ENCODE results near the gene DLGAP4. TPM values are rescaled to one million over a fixed set of nuclear protein-coding genes. Genes with fewer than 3 reads are reported as not detected.
A peak's percentile ranks its signal among the peaks of the same experiment; 100 is the strongest.

Gene DLGAP4
- total and polyA plus RNA-seq, 2 of the 13 experiments (the other 11 are each of a cell fraction or from before 2014, with no cell fraction given), result 15.2 to 26.7 TPM

DNA sequence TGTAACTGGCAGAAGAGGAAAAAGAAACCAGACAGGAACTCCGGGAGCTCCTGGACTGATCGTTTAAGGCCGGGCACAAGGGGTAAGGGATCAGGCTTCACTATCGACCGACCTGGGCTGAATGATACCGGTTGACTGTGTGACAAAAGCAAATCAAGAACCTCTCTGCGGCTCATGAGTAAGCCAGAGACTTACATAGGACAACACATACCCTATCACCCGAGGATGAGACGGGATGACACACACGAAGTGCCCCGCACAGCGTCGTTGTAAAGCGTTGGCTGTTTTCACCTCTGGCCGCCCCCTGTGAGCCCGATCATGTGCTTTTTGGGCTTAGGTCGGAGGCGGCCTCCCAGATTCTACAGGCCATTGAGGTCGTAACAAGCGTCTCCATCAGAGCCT is 266.6 kb downstream of the DLGAP4 start (continued):
- TF ChIP-seq ZNF496 (CRISPR knock-in tag; IDR thresholded peaks at IDR 0.05; ENCODE audit: insufficient replicate concordance), result no peak
- TF ChIP-seq, protein P1, sequence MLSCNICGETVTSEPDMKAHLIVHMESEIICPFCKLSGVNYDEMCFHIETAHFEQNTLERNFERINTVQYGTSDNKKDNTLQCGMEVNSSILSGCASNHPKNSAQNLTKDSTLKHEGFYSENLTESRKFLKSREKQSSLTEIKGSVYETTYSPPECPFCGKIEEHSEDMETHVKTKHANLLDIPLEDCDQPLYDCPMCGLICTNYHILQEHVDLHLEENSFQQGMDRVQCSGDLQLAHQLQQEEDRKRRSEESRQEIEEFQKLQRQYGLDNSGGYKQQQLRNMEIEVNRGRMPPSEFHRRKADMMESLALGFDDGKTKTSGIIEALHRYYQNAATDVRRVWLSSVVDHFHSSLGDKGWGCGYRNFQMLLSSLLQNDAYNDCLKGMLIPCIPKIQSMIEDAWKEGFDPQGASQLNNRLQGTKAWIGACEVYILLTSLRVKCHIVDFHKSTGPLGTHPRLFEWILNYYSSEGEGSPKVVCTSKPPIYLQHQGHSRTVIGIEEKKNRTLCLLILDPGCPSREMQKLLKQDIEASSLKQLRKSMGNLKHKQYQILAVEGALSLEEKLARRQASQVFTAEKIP (CRISPR knock-in tag; IDR thresholded peaks at IDR 0.05; ENCODE audit: borderline replicate concordance), result 0 out of 2 replicates have a peak, but pooled peaks have one; percentile 45
- TF ChIP-seq, protein P2, sequence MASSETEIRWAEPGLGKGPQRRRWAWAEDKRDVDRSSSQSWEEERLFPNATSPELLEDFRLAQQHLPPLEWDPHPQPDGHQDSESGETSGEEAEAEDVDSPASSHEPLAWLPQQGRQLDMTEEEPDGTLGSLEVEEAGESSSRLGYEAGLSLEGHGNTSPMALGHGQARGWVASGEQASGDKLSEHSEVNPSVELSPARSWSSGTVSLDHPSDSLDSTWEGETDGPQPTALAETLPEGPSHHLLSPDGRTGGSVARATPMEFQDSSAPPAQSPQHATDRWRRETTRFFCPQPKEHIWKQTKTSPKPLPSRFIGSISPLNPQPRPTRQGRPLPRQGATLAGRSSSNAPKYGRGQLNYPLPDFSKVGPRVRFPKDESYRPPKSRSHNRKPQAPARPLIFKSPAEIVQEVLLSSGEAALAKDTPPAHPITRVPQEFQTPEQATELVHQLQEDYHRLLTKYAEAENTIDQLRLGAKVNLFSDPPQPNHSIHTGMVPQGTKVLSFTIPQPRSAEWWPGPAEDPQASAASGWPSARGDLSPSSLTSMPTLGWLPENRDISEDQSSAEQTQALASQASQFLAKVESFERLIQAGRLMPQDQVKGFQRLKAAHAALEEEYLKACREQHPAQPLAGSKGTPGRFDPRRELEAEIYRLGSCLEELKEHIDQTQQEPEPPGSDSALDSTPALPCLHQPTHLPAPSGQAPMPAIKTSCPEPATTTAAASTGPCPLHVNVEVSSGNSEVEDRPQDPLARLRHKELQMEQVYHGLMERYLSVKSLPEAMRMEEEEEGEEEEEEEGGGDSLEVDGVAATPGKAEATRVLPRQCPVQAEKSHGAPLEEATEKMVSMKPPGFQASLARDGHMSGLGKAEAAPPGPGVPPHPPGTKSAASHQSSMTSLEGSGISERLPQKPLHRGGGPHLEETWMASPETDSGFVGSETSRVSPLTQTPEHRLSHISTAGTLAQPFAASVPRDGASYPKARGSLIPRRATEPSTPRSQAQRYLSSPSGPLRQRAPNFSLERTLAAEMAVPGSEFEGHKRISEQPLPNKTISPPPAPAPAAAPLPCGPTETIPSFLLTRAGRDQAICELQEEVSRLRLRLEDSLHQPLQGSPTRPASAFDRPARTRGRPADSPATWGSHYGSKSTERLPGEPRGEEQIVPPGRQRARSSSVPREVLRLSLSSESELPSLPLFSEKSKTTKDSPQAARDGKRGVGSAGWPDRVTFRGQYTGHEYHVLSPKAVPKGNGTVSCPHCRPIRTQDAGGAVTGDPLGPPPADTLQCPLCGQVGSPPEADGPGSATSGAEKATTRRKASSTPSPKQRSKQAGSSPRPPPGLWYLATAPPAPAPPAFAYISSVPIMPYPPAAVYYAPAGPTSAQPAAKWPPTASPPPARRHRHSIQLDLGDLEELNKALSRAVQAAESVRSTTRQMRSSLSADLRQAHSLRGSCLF (CRISPR knock-in tag; IDR thresholded peaks at IDR 0.05; ENCODE audit: borderline replicate concordance), result no peak
- TF ChIP-seq AHR (CRISPR knock-in tag; IDR thresholded peaks at IDR 0.05), result no peak; the same call in 1 of the 2 replicates
- no peak for TF ChIP-seq GATAD2A (CRISPR knock-in tag; IDR thresholded peaks at IDR 0.05)
- TF ChIP-seq U2AF2 (IDR thresholded peaks at IDR 0.05; ENCODE audit: low read depth, low read length), result no peak
- TF ChIP-seq, protein P3, sequence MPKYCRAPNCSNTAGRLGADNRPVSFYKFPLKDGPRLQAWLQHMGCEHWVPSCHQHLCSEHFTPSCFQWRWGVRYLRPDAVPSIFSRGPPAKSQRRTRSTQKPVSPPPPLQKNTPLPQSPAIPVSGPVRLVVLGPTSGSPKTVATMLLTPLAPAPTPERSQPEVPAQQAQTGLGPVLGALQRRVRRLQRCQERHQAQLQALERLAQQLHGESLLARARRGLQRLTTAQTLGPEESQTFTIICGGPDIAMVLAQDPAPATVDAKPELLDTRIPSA (CRISPR knock-in tag; IDR thresholded peaks at IDR 0.05; ENCODE audit: borderline replicate concordance), result peak; percentile 43
- TF ChIP-seq NFYB (CRISPR knock-in tag; IDR thresholded peaks at IDR 0.05), result no peak
- TF ChIP-seq ZNF451 (CRISPR knock-in tag; IDR thresholded peaks at IDR 0.05), result no peak
- TF ChIP-seq ZNF619 (CRISPR knock-in tag; IDR thresholded peaks at IDR 0.05), result no peak
- TF ChIP-seq, protein P4, sequence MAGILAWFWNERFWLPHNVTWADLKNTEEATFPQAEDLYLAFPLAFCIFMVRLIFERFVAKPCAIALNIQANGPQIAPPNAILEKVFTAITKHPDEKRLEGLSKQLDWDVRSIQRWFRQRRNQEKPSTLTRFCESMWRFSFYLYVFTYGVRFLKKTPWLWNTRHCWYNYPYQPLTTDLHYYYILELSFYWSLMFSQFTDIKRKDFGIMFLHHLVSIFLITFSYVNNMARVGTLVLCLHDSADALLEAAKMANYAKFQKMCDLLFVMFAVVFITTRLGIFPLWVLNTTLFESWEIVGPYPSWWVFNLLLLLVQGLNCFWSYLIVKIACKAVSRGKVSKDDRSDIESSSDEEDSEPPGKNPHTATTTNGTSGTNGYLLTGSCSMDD (CRISPR knock-in tag; IDR thresholded peaks at IDR 0.05), result no peak
- no peak for TF ChIP-seq XBP1 (CRISPR knock-in tag; IDR thresholded peaks at IDR 0.05)
- no peak for TF ChIP-seq ESRRA (CRISPR knock-in tag; IDR thresholded peaks at IDR 0.05; ENCODE audit: low read depth)
- TF ChIP-seq, protein P5, sequence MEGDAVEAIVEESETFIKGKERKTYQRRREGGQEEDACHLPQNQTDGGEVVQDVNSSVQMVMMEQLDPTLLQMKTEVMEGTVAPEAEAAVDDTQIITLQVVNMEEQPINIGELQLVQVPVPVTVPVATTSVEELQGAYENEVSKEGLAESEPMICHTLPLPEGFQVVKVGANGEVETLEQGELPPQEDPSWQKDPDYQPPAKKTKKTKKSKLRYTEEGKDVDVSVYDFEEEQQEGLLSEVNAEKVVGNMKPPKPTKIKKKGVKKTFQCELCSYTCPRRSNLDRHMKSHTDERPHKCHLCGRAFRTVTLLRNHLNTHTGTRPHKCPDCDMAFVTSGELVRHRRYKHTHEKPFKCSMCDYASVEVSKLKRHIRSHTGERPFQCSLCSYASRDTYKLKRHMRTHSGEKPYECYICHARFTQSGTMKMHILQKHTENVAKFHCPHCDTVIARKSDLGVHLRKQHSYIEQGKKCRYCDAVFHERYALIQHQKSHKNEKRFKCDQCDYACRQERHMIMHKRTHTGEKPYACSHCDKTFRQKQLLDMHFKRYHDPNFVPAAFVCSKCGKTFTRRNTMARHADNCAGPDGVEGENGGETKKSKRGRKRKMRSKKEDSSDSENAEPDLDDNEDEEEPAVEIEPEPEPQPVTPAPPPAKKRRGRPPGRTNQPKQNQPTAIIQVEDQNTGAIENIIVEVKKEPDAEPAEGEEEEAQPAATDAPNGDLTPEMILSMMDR (CRISPR knock-in tag; IDR thresholded peaks at IDR 0.05), result no peak; the same call in 1 of the 2 replicates
- no peak for TF ChIP-seq ZNF12 (CRISPR knock-in tag; IDR thresholded peaks at IDR 0.05)
- TF ChIP-seq, protein P6, sequence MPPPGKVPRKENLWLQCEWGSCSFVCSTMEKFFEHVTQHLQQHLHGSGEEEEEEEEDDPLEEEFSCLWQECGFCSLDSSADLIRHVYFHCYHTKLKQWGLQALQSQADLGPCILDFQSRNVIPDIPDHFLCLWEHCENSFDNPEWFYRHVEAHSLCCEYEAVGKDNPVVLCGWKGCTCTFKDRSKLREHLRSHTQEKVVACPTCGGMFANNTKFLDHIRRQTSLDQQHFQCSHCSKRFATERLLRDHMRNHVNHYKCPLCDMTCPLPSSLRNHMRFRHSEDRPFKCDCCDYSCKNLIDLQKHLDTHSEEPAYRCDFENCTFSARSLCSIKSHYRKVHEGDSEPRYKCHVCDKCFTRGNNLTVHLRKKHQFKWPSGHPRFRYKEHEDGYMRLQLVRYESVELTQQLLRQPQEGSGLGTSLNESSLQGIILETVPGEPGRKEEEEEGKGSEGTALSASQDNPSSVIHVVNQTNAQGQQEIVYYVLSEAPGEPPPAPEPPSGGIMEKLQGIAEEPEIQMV (CRISPR knock-in tag; IDR thresholded peaks at IDR 0.05; ENCODE audit: low read depth), result no peak
- TF ChIP-seq ZNF83 (CRISPR knock-in tag; IDR thresholded peaks at IDR 0.05; ENCODE audit: borderline replicate concordance), result no peak
- TF ChIP-seq NFIC (IDR thresholded peaks at IDR 0.05; ENCODE audit: low read length), result no peak
- TF ChIP-seq ZSCAN31 (CRISPR knock-in tag; IDR thresholded peaks at IDR 0.05; ENCODE audit: low read depth), result no peak

All from HepG2 (cell line).